NCI-H146 treated with DMSO at 0.1 percent for 48 hours (cell line): ENCODE results near the gene PACSIN2.
A peak's percentile ranks its signal among the peaks of the same experiment; 100 is the strongest.
"Not testable (repeated sequence)": the region's sequence is repeated elsewhere in the genome, so short reads cannot be mapped to it uniquely, and the experiment has no call there.

Source experiments
- DNase-seq: peaks from one replicate; lab custom pipeline; 2025; ENCODE audit not compliant: unreplicated experiment; lab: John Stamatoyannopoulos, UW

The PACSIN2 gene

DNA sequence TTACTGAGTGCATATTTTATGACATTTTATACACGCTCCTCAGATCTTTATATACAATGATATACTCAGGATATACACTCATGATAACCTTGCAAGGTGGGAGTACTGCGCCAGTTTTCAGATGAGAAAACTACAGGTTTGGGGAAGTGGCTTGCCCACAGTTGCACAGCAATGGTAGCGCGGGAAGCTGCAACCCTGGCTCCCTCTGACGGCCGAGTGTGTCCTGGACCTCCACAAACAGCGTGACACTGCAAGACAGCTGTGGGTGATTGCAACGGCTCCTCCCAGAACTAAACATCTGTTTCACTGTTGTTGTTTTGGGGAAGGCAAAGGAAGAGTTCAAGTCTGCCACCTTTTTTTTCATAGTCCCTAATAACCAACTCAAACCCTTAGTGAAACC lies 47.0 kb downstream of the PACSIN2 start:
- DNase-seq, result no peak

DNA sequence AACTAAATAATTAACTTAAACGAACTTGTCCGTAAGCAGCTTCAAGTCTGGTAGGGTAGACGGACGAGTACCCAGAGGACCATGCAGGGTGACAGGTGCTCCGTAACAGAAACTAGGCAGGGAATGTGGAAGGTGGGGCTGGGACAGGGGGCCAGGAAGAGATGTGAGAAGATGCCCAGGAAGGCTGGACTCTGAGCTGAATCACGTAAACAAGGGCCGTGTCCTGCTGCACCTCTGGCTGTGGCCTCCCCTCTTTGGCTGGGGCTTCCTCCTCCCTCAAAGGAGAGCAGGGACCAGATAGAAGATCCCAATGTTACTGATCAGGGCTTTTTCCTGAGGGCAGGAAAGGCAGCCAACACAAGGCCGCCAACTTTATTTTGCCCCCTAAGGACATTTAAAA lies 47.9 kb downstream of the PACSIN2 start:
- DNase-seq, result no peak

DNA sequence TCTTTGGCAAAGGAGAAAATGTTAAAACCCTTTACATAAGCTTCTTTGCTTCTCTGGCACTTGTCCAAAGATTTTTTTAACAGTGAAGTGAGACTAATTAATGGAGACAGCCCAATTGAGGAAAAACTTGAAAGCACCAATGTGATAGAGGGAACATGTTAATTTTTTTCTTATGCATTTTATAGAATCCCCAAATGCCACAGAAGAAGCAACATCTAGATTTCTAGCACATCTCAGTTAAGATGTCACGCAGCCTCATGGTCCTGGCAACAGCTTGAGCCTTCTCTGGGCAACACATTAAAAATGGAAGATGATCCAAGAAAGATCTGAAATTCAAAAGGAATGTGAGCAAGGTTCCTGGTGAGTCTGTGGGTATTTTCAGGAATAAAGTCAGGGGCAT lies 48.5 kb downstream of the PACSIN2 start:
- DNase-seq, result no peak

GRCh38 chr22:42964994-42965699 lies 49.8 kb downstream of the PACSIN2 start:
- DNase-seq, result peak; percentile 83

- no peak for DNase-seq
These were observed 51.7 kb downstream of the PACSIN2 start for GRCh38 chr22:42963231-42963595.

GRCh38 chr22:42962295-42963230 lies 52.4 kb downstream of the PACSIN2 start:
- no peak for DNase-seq

DNA sequence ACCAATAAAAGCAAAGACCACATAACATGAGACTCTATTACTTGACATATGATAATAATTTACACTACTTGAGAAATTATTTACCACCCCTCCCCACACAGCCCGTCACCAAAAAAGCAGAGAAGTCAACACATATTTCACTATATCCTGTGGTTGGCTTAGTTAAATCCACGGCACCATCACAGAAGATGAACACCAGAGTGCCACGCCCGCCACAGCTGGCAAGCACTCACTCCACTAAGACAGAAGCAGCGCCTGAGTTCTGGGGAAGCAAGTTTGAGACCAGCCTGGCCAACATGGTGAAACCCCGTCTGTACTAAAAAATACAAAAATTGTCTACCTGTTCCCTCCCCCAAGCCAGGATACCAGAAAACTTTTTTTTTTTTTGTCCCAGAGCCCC lies 53.1 kb downstream of the PACSIN2 start:
- DNase-seq, result no peak

- DNase-seq, result not testable (repeated sequence)
These were observed 53.6 kb downstream of the PACSIN2 start for GRCh38 chr22:42961400-42961690.

DNA sequence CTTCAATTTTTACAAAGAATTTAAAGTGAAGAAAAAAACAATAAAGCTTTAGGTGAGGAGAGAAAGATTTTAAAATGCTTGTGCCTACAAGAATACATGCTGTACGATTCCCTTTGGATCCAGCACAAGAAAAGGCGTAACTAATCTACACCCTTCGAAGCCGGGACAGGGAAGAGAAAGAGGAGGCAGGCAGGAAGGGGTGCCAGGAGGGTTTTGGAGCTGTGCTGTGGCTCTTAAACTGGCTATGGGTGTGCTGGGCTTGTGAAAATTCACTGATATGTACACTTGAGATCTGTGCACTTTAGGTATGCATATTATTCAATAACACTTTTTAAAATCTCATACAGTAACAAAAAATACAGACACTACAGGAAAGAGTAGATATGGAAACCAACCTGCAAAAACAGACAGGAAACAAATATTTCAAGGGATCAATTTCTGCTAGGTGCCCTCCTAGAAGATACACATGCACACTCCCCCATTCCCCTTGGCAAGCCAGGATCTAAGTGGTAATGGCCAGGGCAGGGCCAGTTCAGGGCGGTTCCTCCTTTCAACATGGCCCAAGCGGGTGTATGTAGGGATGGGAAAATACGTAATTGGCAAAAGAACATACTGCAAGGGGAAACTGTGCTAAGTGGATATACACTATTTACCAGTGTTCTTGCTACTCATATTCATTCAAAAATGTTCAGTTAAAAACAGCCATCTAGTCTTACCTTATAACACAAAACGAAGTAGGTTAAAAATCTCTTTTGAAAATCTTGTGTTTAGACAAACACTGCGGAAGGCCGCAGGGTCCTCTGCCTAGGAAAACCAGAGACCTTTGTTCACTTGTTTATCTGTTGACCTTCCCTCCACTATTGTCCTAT lies 54.2 kb downstream of the PACSIN2 start:
- DNase-seq, result no peak

GRCh38 chr22:42959576-42960509 lies 55.1 kb downstream of the PACSIN2 start:
- no peak for DNase-seq

DNA sequence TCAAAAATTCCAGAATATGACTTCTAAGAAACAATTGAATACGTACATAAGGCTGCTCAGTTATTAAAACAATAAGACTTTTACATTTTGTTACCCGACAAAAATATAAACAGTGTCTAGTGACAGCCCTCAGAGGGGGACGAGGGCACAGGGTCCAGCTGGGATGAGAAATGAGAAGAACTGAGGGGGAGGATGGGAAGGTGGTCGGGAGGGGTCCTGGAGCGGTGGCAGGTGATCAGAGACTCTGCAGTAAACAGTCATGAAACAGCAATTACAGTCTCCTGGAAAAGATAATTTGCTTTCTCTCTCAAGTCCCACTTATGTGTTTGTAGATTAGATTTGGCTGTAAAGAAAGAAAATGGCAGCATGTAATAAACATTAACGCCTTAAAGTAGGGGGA lies 56.0 kb downstream of the PACSIN2 start:
- DNase-seq, result no peak

DNA sequence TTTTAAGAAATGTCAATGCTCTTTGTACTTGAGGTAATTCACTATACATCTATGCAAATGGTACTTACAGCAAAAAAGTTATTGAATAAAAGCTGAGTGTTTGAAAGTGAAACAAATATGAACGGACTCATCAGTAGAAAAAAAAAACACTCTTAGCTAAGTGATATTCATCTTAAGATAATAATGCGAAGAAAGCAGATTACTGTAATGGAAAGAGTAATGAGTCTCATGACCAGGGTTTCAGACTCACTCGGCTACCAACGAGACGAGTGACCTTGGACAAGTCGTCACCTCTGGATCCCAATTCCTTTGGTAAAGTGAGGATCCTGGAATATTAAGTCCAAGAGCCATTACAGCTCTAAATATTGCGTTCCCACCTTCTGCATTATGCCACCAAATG lies 57.0 kb downstream of the PACSIN2 start:
- DNase-seq, result no peak

GRCh38 chr22:42957544-42957943 lies 57.4 kb downstream of the PACSIN2 start:
- DNase-seq, result no peak

GRCh38 chr22:42955848-42956247 lies 59.1 kb downstream of the PACSIN2 start:
- no peak for DNase-seq

DNA sequence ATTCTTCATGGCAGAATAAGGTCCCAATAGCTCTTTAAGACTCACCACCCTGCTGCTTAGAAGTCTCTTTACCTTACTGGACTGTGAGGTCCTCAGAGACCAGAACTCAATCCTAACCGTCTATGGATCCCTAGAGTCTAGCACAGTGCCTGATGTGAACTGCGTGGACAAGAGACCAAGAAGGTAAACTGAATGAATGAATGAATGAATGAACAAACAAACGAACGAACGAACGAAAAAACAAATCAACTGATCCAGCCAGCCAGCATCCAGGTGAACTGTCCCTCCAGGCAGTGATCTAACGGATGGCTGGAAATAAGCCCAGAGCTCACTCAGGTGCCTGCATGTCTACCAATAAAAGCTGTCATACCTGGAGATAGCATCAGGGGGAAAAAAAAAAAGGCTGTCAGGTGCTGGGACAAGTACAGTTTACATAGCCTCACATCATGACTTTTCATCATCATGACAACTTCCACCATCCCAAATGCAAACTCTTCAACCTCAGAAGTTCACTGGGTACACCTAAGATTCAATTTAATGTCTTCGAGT lies 59.8 kb downstream of the PACSIN2 start:
- DNase-seq, result no peak

DNA sequence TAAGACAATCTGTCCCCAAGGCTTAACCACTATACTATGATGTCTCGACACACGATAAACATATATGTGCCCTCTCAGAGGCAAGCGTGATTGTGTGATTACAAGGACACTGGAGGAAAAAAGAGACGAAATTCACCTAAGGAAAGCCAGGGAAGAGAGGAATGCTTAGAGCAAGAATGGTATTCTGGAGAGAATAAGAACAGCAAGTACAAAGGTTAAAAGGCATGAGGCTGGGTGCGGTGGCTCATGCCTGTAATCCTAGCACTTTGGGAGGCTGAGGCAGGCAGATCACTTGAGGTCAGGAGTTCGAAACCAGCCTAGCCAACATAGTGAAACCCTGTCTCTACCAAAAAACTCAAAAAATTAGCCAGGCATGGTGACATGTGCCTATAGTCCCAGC lies 61.2 kb downstream of the PACSIN2 start:
- DNase-seq, result not testable (repeated sequence)

DNA sequence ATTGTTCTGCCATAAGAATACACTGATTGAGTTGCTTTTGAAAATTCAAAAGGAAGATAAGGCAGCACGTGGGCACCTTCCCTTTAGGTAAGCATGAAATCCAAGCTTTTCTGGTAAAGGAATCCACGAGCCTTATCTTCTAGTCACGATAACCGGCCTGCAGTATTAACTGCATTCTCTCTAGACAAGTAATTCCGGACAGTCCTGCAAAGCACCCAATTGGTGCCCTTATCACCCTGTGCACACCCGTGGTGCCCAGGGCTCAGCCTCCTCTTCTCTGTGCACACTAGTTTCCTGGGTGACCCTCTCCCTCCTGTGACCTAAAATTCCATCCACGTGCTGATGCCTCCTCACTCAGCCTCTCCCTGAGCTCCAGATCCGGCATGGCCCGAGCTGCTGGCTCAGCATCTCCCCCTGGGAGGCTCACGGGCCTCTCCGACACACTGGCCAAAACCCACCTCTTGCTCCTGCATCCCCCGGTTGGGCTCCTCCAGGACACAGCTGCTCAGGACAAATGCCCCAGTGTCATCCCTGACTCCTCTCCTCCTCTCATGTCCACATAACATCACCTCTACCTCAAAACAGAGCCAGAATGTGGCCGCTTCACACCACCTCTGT lies 63.7 kb downstream of the PACSIN2 start:
- DNase-seq, result no peak

DNA sequence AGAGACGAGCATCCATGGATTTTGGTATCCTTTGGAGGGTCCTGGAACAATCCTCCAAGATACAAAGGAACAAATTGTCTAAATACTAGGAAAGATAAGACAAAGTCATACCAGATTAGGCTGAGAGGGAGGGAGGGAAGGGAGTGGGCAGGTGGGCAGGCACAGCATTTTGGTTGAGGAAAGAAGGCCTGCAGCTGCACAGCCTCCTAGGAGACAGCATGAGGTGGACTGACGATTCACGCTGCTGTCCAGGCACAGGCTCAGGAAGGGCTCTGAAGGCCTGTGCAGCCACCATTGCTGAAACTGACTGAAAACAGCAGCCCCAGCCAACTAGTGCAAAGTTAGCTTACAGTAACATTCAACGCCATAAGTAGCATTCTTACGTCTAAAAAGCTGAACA lies 64.7 kb downstream of the PACSIN2 start:
- no peak for DNase-seq

DNA sequence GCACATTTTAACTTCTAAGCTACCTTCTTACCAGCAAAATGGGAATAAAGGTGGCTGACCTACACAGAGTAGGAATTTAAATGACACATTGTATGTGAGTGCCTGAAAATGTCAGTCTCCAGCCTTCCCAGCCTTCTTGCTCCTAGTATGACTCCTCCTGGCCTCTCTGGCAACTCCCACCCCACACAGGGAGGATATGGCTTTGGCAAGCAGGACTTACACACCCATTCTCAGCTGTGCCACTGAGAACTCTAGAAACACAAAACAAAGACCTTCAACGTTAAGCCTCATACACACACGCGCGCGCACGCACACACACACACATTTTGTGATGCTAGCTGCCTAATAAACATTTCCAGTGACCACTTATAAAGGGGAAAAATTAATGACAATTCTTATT lies 65.8 kb downstream of the PACSIN2 start:
- DNase-seq, result no peak

- no peak for DNase-seq
These were observed 66.7 kb downstream of the PACSIN2 start for GRCh38 chr22:42948294-42948693.
